Stomach (tissue), 4 donors: ENCODE results near the gene IFFO2.

Experiments used
- CTCF ChIP-seq, 7 experiments: fragments of 450-650 bp in 4 of 7; fragments of 200-600 bp in 3 of 7; sonication (generic) in 3 of 7; IDR thresholded peaks; one replicate each; pipeline ENCODE4 v1.5.1; 2016 to 2019; ENCODE audit warnings: antibody characterized with exemption in 7 of 7, control low read depth in 2 of 7, mild to moderate bottlenecking in 1 of 7
- POLR2A ChIP-seq, 4 donors: fragments of 450-650 bp; IDR thresholded peaks; one replicate each; pipeline ENCODE4 v1.6.1; 2016; ENCODE audit warnings: antibody characterized with exemption in 4 of 4, control low read depth in 2 of 4, mild to moderate bottlenecking in 1 of 4, moderate library complexity in 1 of 4

GRCh38 chr1:18884727-18885126, 71.7 kb downstream of the IFFO2 start:
- TF ChIP-seq POLR2A (IDR thresholded peaks at IDR 0.05): no peak
- no peak for TF ChIP-seq CTCF (IDR thresholded peaks at IDR 0.05)
